ENCODE data around the gene PLCL2. TPM values are rescaled to one million over a fixed set of nuclear protein-coding genes. Genes with fewer than 3 reads are reported as not detected.

PLCL2 gene
- total RNA-seq (2022; extraction: Qiagen RNA extraction), result 5.0 to 8.0 TPM (median 5.7 TPM) in 5 replicates

DNA sequence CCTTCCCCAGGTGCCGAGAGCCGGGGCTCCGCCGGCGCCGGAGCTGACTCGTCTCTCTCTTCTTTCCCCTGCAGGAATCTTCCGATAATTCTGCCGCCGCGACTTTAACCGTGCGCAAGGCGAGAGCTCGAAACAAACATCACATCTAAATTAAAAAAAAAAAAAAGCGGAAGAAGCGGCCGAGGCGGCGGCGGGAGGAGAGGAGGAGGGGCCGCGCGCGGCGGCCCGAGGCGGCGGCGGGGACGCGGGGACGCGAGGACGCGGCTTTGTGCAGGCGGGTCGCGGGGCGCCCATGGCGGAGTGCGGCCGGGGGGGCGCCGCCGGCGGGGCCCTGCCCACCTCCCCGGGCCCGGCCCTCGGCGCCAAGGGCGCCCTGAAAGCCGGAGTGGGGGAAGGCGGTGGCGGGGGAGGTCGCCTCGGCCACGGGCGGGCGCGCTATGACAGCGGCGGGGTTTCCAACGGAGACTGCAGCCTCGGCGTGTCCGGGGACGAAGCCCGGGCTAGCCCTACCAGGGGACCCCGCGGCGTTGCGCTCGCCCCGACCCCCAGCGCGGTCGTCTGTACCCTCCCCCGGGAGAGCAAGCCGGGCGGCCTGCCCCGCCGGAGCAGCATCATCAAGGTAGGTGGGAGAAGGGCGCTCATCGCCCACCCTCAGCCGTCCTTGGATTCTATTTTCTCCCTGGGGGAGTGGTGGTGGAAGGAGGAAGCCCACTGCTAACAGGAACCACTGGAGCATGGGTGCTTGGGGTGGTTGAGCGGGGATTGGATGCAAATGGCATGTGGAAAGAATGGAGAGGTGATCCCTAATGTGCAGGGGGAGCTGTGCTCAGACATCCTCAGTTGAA, at the start of gene PLCL2:
Gene PLCL2 (plus strand): TSS at position 208 of the 845 bp plus-strand sequence. CDS start 85 bp downstream, at position 293.

Measured in A549 treated with CORT108297 at 1 μM for 4 hours (cell line).